Psoas muscle (tissue), 8 donors: ENCODE results near the gene RPL32. TPM values are rescaled to one million over a fixed set of nuclear protein-coding genes. Genes with fewer than 3 reads are reported as not detected.
A peak's percentile ranks its signal among the peaks of the same experiment; 100 is the strongest.

Experiments
- ATAC-seq, 4 donors: fragments of 200-7000 bp; cut with Tn5 transposase; one replicate each; pipeline ENCODE4 v1.9.1; 2020; ENCODE audit warnings: moderate library complexity in 3 of 4, mild to moderate bottlenecking in 2 of 4
- DNase-seq, 2 donors: peaks; one replicate each; pipeline ENCODE4 v3.0.0-alpha.2; 2020
- H3K27ac ChIP-seq: fragments of 200-600 bp; one replicate; pipeline ENCODE4 v1.8.0; 2022
- H3K27me3 ChIP-seq, 3 donors: fragments of 200-600 bp in 1 of 3; one replicate each; pipeline versions ENCODE4 v1.6.1 to v1.8.0; 2013 to 2022; ENCODE audit warnings: low read length in 2 of 3, mild to moderate bottlenecking in 2 of 3, moderate library complexity in 1 of 3; ENCODE audit not compliant: insufficient read depth in 3 of 3
- H3K36me3 ChIP-seq, 2 donors: fragments of 200-600 bp in 1 of 2; one replicate each; pipeline versions ENCODE4 v1.6.1 to v1.8.0; 2013 to 2022; ENCODE audit warnings: low read depth in 1 of 2, mild to moderate bottlenecking in 1 of 2, moderate library complexity in 1 of 2; ENCODE audit not compliant: insufficient read depth in 1 of 2
- H3K4me1 ChIP-seq: fragments of 200-600 bp; one replicate; pipeline ENCODE4 v1.8.0; 2022
- H3K4me3 ChIP-seq: fragments of 200-600 bp; one replicate; pipeline ENCODE4 v1.8.0; 2022; ENCODE audit warnings: mild to moderate bottlenecking
- H3K9me3 ChIP-seq: fragments of 200-600 bp; one replicate; pipeline ENCODE4 v1.8.0; 2022
- CTCF ChIP-seq: fragments of 200-600 bp; IDR thresholded peaks from one replicate; pipeline ENCODE4 v1.8.0; 2022; ENCODE audit warnings: antibody characterized with exemption
- WGBS, 3 donors: extraction: QIAGEN DNeasy Blood & Tissue Kit; methylation state at CpG; one replicate each; pipeline versions ENCODE4 v1.1.6 to v1.1.7; 2013; 5-methylcytosine and 5-hydroxymethylcytosine counted together
- intact Hi-C, 2 donors: fragments of 100-400 bp; cut with DNase I; formaldehyde crosslinking; loops; one replicate each; pipeline versions ENCODE4 v1.11.0 to v1.14.2; 2022
- polyA plus RNA-seq, 3 donors: library from polyadenylated mRNA; stranded (reverse); fragments of 200-250 nt; gene quantifications; one replicate each; pipeline ENCODE4 v1.2.3, GENCODE V29; 2013
- total RNA-seq, 4 donors: library from RNA; stranded (reverse); fragmentation: NEBNext Ultra II Directional in 2 of 4; extraction: Animal tissue kit (Norgen Biotek cat#: 25700) in 2 of 4; gene quantifications; one replicate each; pipeline versions ENCODE4 v1.2.1 to v1.2.4, GENCODE V29; 2021 to 2023
- donor health status: healthy with polysubstance abuse.
- donor health status: DM: no; HTN: no; CAD: no; lungs with moderate emphysema.
- donor health status: Bipolar disorder and iron deficiency.
- donor health status: healthy.
- donor health status: DM: yes; HTN: yes; CAD: no.
- donor health status: DM: no; HTN: no; CAD: no.
- donor health status: DM: no; HTN: no; CAD: no.
- donor health status: DM: yes; HTN: yes; CAD: no.

Gene RPL32
- total and polyA plus RNA-seq, 7 donors = 1,418 to 2,939 (median 1,919) TPM

- no peaks in the 10 kb centered on the region for H3K9me3 ChIP-seq
- H3K4me3 ChIP-seq = peak overlapping the region; percentile 98
- ATAC-seq (no peak), DNase-seq (no peak)
- WGBS, 3 donors = 51 to 70% (median 59%) methylated on average over 13 of the region's 13 CpGs
- H3K27me3 ChIP-seq = no peaks in the 10 kb centered on the region
- intact Hi-C loops = no loop called here
- H3K27ac ChIP-seq = peak overlapping the region; percentile 42
- no peak for TF ChIP-seq CTCF
- H3K4me1 ChIP-seq = peaks cover 45% of the 10 kb centered on the region
- peaks cover 34 to 68% of the 10 kb centered on the region in 2 donors for H3K36me3 ChIP-seq
These were observed 3.0 kb downstream of the RPL32 start for GRCh38 chr3:12838179-12838965.

- intact Hi-C loops = no loop called here
- peak overlapping the region; percentile 42 for H3K27ac ChIP-seq
These were observed 3.9 kb downstream of the RPL32 start for GRCh38 chr3:12837295-12837986.

GRCh38 chr3:12835052-12835665 is 6.2 kb downstream of the RPL32 start:
- no peaks in the 10 kb centered on the region for H3K9me3 ChIP-seq
- 32 to 52% (median 35%) methylated on average over 6 of the region's 6 CpGs for WGBS, 3 donors
- DNase-seq (no peak), ATAC-seq (no peak)
- no peak overlapping the region for H3K4me3 ChIP-seq
- no peak for TF ChIP-seq CTCF
- H3K4me1 ChIP-seq = peaks cover 45% of the 10 kb centered on the region
- H3K36me3 ChIP-seq = peaks cover 41 to 100% of the 10 kb centered on the region in 2 donors
- H3K27me3 ChIP-seq = no peaks in the 10 kb centered on the region
- no peak overlapping the region for H3K27ac ChIP-seq
- intact Hi-C loops = no loop called here

More at GRCh38 chr3:12837295-12837986, 3.9 kb downstream of the RPL32 start:
- Histone ChIP-seq H3K4me3 (peak overlapping the region; percentile 98), H3K4me1 (peaks cover 45% of the 10 kb centered on the region), H3K27me3 (no peaks in the 10 kb centered on the region), H3K36me3 (peaks cover 38 to 77% of the 10 kb centered on the region in 2 donors), H3K9me3 (no peaks in the 10 kb centered on the region)
- ATAC-seq = no peak
- no peak for DNase-seq
- TF ChIP-seq CTCF = no peak
- WGBS, 3 donors = 42 to 73% (median 47%) methylated on average over 6 of the region's 6 CpGs

GRCh38 chr3:12833222-12834161 is 7.9 kb downstream of the RPL32 start:
- no peak for DNase-seq
- no peaks in the 10 kb centered on the region for H3K27me3 ChIP-seq
- H3K4me3 ChIP-seq = no peak overlapping the region
- H3K9me3 ChIP-seq = no peaks in the 10 kb centered on the region
- peak in 2 of 4 donors; percentile 38 to 47 for ATAC-seq
- peaks cover 29% of the 10 kb centered on the region for H3K4me1 ChIP-seq
- no peak for TF ChIP-seq CTCF
- intact Hi-C loops = no loop called here
- H3K27ac ChIP-seq = no peak overlapping the region
- 78 to 83% (median 79%) methylated on average over 13 of the region's 13 CpGs for WGBS, 3 donors
- peaks cover 29 to 100% of the 10 kb centered on the region in 2 donors for H3K36me3 ChIP-seq
